Measurements from ENCODE around the gene PRKCZ. TPM values are rescaled to one million over a fixed set of nuclear protein-coding genes. Genes with fewer than 3 reads are reported as not detected.

PRKCZ gene
- polyA plus RNA-seq, 3 donors, result 0.74 to 1.9 (median 1.4) TPM

- H4K20me1 ChIP-seq (ENCODE audit: insufficient read depth, low read length), result no peaks in the 10 kb centered on the region
- H3K4me1 ChIP-seq (ENCODE audit: control insufficient read depth in 1 of 2, insufficient read depth in 2 of 2, low read length in 2 of 2), result peaks cover 17 to 19% of the 10 kb centered on the region in 2 donors
- peaks cover 12% of the 10 kb centered on the region for H3K4me1 Mint-ChIP-seq
- peak overlapping the region in 2 of 7 donors; percentile 43 to 58 for H3K27ac Mint-ChIP-seq
- no peak overlapping the region for H2AFZ ChIP-seq (ENCODE audit: insufficient read depth, low read depth, low read length, poor library complexity, severe bottlenecking)
- no peak overlapping the region for H3K4me3 Mint-ChIP-seq
- DNase-seq, result no peak
- H3K36me3 Mint-ChIP-seq, result no peaks in the 10 kb centered on the region
- no peaks in the 10 kb centered on the region for H3K79me2 ChIP-seq (ENCODE audit: insufficient read depth, low read length)
- intact Hi-C loops (cut with micrococcal nuclease), result no loop called here
- peaks cover 4 to 23% (median 16%) of the 10 kb centered on the region in 7 donors for H3K9me3 Mint-ChIP-seq
- no peak overlapping the region for H3K4me3 ChIP-seq (replicated peaks in 1 of 3; ENCODE audit: low read depth in 2 of 3, low read length in 3 of 3)
- no peak for TF ChIP-seq CTCF (IDR thresholded peaks at IDR 0.05)
- H3K27me3 ChIP-seq (ENCODE audit: control insufficient read depth in 2 of 2, insufficient read depth in 2 of 2, low read length in 2 of 2), result peaks cover 0 to 7% of the 10 kb centered on the region in 2 donors
- 88% methylated on average over 26 of the region's 31 CpGs for WGBS (ENCODE audit: insufficient coverage)
- no peak overlapping the region for H3K9ac ChIP-seq (ENCODE audit: insufficient read depth, low read length, poor library complexity, severe bottlenecking)
- no peaks in the 10 kb centered on the region for H3K36me3 ChIP-seq (replicated peaks in 1 of 2; ENCODE audit: control insufficient read depth in 1 of 2, insufficient read depth in 2 of 2, low read length in 2 of 2)
- H3K9me3 ChIP-seq (replicated peaks in 1 of 2; ENCODE audit: control insufficient read depth in 1 of 2, insufficient read depth in 1 of 2, low read length in 2 of 2), result peaks cover 0 to 15% of the 10 kb centered on the region in 2 donors
- H3K27me3 Mint-ChIP-seq (ENCODE audit: low read depth in 3 of 3), result peaks cover 8 to 15% (median 13%) of the 10 kb centered on the region in 3 donors
- no peak overlapping the region for H3K27ac ChIP-seq (ENCODE audit: low read depth in 1 of 2, low read length in 2 of 2)
- no peak overlapping the region for H3K4me2 ChIP-seq (replicated peaks; ENCODE audit: extremely low read depth, low read length, poor library complexity, severe bottlenecking)
Observed at GRCh38 chr1:2124446-2125198, 74.4 kb downstream of the PRKCZ start.

GRCh38 chr1:2125350-2126211 lies 75.4 kb downstream of the PRKCZ start:
- Mint-ChIP-seq H3K27ac (no peak overlapping the region), H3K9me3 (peaks cover 0 to 16% (median 12%) of the 10 kb centered on the region in 7 donors), H3K36me3 (no peaks in the 10 kb centered on the region), H3K4me3 (peak overlapping the region in 1 of 2 donors; percentile 11), H3K27me3 (ENCODE audit: low read depth in 3 of 3) (peaks cover 8 to 15% (median 13%) of the 10 kb centered on the region in 3 donors), H3K4me1 (peaks cover 12% of the 10 kb centered on the region)
- intact Hi-C loops (cut with micrococcal nuclease), result no loop called here
- H3K27me3 ChIP-seq (ENCODE audit: control insufficient read depth in 2 of 2, insufficient read depth in 2 of 2, low read length in 2 of 2), result peaks cover 0 to 7% of the 10 kb centered on the region in 2 donors
- no peak overlapping the region for H3K9ac ChIP-seq (ENCODE audit: insufficient read depth, low read length, poor library complexity, severe bottlenecking)
- H2AFZ ChIP-seq (ENCODE audit: insufficient read depth, low read depth, low read length, poor library complexity, severe bottlenecking), result no peak overlapping the region
- no peaks in the 10 kb centered on the region for H4K20me1 ChIP-seq (ENCODE audit: insufficient read depth, low read length)
- WGBS (ENCODE audit: insufficient coverage), result 94% methylated on average over 31 of the region's 34 CpGs
- no peak overlapping the region for H3K27ac ChIP-seq (ENCODE audit: low read depth in 1 of 2, low read length in 2 of 2)
- H3K79me2 ChIP-seq (ENCODE audit: insufficient read depth, low read length), result no peaks in the 10 kb centered on the region
- TF ChIP-seq CTCF (IDR thresholded peaks at IDR 0.05), result no peak
- H3K36me3 ChIP-seq (replicated peaks in 1 of 2; ENCODE audit: control insufficient read depth in 1 of 2, insufficient read depth in 2 of 2, low read length in 2 of 2), result no peaks in the 10 kb centered on the region
- no peak overlapping the region for H3K4me3 ChIP-seq (replicated peaks in 1 of 3; ENCODE audit: low read depth in 2 of 3, low read length in 3 of 3)
- peaks cover 0 to 13% of the 10 kb centered on the region in 2 donors for H3K9me3 ChIP-seq (replicated peaks in 1 of 2; ENCODE audit: control insufficient read depth in 1 of 2, insufficient read depth in 1 of 2, low read length in 2 of 2)
- DNase-seq, result no peak
- peaks cover 17 to 19% of the 10 kb centered on the region in 2 donors for H3K4me1 ChIP-seq (ENCODE audit: control insufficient read depth in 1 of 2, insufficient read depth in 2 of 2, low read length in 2 of 2)
- H3K4me2 ChIP-seq (replicated peaks; ENCODE audit: extremely low read depth, low read length, poor library complexity, severe bottlenecking), result no peak overlapping the region
